GM19452 (cell line): ENCODE measurements around the gene TELO2.

Experiments
- ATAC-seq: cut with Tn5 transposase; IDR thresholded peaks from one replicate; pipeline ENCODE4 v1.9.1; 2021; ENCODE audit not compliant: unreplicated experiment

The TELO2 gene

DNA sequence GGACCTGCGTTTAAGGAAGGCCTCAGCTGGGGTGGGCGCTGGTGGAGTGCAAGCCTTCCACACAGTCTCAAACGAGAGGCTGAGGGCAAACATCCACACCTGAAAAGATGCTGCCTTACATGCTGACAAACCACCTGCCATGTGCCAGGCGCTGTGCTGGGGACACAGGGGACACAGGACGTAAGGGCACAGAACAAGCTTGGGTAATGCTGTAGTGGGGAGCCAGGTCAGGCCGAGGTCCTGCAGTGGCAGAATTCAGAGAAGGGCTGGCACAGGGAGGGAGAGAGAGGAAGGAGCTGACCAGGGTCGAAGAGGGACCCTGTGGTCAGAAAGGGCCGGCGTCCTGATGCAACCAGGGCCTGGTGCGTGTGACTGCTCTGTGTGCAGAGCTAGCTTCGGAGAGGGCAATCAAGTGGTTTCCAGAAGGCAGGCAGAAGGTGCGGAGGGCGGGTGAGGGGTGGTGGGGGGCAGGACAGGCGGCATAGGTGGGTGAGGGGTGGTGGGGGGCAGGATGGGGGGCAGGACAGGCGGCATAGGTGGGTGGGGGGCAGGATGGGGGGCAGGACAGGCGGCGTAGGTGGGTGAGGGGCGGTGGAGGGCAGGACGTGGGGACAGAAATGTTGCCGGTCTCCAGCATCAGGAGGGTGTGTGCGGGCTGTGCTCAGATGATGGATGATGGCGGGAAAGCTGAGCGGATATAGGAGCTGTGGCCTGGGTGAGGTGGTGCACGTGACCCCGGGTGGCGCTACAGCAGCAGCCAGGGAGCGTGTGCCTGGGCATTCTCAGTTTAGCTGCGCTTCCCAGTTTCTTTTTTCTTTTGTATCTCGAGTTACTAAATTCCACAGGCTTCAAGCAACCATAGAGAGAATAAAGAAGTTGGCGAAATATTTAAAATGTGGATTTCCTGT is 18.8 kb downstream of the TELO2 start:
- no peak for ATAC-seq

DNA sequence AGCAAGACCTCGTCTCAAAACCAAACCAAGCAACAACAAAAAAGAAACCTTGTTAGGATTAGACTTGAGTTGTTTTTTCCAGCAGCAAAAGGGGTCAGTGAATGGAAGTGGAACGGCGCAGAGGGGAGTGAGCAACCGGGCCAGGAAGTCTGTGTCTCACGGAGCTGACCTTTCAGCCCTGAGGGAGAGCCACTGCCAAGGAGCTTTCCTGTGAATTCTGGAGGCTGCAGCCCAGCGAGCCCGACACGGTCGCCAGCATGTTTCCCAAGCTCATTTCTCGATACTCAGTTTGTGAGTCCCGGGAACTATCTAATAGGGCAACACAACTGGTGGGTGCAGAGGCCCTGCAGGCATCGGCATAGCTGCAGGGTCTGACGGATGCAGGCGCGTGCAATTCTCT is 19.6 kb downstream of the TELO2 start:
- ATAC-seq, result no peak

DNA sequence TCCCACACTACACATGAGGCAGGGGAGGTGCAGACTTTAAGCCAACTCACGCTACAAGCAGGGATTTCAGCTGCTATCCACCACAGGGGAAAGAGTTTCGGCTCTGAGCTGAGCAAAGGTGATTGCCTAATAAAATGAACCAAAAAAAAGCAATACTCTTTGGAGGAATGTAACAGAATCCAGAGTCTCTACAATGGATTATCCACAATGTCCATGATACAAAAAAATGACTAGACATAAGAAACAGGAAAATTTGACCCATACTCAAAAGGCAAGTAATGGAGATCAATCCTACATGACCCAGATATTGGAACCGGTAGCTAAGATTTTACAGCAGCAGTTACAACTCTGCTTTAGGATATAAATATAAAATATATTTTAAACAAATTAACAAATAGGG is 21.3 kb downstream of the TELO2 start:
- ATAC-seq, result no peak

DNA sequence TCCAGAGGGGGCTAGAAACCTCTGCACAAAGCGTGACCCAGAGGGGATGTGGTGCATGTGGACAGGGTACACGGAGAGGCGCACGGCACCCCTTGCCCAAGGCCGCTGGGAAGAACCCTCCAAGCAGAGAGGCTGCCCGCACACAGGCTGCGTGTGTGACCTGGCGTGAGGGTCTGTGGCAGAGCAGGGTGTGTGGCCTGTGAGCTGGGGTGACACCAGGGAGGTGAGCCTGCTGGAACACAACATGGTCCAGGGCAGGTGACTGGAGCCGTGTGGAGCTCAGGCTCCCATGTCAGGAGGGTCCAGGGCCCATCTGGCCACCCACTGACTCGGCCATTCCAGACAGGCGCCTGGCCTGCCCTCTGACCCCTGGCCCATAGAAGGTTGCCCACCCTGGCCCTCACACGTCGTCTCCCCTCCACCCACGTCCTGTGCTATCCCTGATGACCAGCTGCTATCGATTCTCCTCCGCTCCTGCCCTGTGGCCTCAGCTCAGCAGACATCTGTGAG is 25.5 kb downstream of the TELO2 start:
- no peak for ATAC-seq

DNA sequence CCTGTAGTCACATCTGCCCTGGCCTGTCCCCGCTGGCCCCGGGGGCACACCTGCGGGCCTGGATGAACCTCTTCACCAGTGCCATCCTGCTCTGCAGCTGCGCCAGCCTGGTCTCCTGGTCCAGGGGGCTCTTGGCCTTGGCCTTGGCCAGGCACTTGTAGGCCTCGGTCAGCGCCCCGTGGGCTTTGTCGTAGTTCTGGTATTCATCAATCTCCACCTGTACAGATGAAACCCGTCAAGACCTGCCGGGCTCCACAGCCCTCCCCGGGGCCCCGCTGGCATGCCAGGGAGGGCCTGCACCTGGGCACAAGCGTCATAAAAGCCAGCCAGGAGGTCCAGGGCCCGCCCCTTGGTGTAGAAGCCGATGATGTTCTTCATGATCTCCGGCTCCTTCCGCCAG is 26.7 kb downstream of the TELO2 start:
- no peak for ATAC-seq

DNA sequence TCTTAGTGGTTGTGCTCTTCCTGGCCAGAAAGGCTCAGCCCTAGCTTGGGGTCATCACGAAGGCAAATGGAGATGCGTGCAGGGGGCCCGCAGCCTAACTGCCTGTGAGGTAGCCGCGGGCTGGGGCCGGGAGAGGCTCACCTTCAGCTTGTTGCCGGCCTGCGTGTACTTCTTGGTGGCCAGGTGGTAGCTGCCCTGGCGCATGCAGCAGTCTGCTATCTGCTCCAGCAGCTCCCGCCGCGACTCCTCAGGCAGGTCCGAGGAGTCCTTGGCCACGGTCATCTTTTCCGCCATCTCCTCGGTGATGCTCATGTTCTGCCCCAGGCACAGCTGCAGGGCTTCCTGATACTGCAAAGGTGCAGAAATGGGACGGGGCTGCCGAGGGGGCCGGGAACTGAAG is 27.3 kb downstream of the TELO2 start:
- ATAC-seq, result no peak

DNA sequence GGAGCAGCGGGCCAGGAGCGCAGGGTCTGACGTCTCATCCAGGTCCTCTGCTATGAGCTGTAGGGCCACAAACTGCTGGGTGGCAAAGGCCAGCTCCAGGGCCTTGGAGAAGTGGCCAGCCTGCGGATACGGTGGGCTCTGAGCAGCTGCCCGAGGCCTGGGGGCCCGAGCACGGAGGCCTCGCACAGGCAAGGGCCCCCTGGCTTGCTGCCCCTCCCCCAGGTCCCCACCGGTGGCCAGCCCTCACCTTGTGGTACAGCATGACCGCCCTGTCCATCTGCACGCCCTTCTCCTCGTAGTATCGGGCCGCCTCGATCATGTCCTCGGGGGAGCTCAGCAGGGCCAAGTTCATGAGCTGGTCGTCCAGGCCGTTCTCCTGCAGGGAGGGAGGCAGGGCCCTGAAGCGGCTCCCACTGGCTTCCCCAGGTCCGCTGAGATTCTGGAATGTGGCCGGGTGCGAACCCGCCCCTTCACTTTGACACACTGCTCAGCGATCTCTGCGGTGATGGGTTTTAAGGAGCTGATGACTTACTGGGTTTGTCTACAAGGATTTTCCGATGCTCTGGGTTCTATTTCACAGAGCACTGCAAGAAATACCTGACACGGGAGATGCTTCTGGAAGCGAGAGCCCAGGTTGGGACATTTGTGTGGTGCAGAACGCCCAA is 30.6 kb downstream of the TELO2 start:
- no peak for ATAC-seq

DNA sequence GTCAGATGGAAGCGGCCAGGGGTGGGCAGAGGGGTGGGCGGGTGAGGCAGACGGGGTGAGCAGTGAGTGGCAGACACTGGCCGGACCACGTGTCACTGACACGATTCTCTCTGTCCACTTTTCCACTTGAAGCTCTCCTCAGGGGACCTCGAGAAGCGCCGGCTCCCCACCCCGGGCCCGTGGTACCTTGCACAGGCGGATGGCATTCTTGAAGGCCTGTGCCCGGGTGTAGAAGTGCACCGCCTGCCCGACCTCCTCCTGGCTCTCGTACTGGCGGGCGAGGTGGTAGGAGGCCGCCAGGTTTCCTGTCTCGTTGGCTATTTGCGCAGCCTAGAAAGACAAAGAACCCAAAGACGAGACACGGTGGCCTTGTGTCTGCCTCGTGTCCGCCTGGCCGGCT is 31.2 kb downstream of the TELO2 start:
- ATAC-seq, result no peak

DNA sequence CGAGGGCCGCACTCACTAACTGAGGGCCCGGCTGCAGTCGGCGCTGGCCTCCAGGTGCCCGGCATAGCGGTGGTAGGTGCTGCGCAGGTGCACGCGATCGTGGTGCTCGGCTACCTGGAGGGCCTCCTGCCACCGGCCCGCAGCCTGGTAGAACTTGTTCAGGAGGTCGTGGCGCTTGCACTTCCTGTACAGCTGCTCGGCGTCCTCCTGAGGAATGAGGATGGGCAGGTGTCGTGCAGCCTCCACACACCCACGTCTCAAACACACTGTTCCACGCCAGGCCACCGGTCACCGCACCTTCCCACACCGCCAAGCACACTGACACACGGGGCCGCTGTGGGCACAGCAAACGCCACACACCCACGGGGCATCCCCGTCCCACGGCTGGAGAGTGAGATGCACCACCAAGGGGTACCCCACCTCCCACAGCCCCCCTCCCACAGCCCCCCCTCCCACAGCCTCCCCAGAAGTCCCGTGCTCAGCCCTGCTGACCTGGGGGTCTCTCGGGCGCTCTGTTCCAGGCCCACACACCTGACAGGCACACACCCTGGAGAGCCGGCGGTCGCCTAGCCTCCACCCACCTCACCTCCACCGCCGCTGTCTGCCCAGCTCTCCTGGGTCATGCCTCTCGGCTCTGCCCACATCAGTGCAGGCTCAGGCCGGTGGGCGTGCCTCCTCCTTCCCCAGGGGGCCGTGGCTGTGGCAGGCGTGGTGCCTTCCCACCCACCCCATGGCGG is 32.9 kb downstream of the TELO2 start:
- no peak for ATAC-seq

DNA sequence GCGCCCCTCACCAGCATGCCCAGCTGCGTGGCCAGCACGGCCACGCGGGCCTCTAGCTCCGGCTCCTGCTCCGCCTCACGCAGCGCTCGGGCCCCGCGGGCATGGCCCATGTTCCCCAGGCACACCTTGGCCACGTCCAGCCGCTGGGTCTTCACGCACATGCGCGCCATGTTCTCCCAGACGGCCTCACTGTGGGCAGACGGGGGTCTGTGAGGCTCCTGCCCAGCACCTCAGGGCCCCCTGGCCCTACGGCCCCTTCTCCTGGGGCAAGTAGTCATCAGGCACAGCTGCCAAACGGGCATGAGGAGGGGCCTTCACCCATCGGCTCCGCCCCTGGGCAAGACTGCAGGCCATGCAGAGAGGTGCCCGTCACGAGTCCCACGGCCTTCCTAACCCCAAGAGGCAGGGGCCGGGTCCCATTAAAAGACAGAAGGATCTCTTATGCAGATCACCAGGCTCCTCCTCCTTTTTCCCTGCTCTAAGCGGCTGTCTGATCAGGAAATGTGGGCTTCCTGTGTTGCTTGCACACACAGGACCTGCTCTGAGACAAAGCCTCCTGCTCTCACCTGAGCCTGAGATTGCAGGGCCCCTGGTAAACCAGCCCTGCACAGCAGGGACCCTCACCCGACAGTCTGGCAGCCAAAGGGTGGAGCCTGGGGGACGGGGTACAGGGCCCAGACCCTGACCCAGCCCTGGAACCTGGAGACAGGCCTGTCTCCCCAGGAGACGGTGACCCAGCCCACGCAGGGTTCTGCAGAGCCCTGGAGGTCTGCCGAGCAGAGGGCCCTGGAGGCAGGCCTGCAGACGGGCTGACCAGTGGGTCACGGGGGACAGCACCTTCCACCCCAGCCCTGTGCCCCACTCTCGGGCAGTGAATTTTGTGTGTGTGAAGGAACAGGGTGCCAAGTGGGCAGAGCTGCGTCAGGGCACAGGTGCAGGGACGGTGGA is 33.7 kb downstream of the TELO2 start:
- ATAC-seq, result no peak

DNA sequence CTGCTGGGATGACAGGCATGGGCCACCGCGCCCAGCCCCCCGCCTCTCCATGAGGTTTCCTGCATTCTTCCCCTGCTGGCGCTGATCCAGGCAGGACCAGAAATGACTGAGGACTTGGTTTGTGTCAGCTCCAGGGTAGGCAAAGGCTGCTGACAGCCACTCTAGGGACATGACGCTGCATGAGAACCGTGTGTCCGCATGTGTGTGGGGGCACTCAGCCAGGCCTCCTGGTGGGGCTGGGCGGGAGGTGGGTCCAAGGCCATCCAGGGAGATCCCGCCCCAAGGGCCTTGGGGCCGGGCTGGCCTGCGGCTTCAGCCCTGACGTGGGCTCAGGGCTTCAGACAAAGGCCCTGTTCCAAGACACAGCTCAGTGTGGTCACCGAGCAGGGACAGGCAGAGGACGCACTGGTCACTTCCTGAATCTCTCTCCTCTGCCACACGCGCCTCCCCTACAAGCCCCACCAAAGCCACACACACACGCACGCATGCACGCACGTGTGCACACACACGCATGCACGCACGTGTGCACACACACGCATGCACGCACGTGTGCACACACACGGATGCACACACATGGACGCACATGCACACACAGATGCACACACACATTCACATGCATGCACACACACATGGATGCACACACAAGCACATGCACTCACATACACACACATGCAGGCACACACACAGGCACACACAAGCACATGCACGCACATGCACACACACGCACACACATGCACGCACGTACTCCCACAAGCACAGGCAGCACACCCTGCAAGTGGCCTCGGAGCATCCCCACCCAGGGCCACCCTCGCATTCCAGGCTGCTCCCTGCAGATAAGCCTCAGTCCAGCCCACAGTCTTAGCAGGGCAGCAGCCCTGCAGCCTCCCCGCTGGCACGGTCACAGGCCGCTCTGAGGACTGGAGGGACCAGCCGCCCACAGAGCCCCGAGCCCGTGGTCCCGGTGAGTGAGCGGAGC is 35.0 kb downstream of the TELO2 start:
- ATAC-seq, result no peak

DNA sequence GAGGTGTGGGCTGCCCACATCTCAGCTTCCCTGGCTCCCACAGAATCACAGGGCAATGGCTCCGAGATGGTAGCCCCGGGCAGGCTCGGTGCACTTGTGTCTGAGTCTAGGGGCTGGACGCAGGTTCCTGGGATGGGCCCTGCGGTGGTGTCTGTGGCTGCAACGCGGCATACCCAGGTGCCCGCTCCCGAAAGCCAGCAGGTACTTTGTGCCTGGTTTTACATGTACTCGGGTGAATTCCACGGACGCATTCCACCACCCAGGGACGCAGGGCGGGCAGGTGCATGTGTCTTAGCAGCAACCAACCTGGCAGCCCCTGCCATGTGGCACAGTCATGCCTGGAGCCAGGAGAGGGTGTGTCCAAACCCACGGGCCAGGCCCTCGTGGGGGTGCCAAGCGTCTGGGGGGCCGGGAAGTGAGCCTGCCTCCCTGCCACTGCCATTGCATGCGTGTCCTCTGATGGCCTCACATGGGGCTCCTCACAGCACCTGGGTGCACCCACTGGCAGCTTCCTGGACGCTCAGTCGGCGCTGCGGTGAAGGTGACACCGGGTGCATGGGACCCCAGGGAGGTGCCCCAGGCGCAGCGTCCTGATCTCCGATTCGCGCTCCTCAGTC is 35.9 kb downstream of the TELO2 start:
- no peak for ATAC-seq

DNA sequence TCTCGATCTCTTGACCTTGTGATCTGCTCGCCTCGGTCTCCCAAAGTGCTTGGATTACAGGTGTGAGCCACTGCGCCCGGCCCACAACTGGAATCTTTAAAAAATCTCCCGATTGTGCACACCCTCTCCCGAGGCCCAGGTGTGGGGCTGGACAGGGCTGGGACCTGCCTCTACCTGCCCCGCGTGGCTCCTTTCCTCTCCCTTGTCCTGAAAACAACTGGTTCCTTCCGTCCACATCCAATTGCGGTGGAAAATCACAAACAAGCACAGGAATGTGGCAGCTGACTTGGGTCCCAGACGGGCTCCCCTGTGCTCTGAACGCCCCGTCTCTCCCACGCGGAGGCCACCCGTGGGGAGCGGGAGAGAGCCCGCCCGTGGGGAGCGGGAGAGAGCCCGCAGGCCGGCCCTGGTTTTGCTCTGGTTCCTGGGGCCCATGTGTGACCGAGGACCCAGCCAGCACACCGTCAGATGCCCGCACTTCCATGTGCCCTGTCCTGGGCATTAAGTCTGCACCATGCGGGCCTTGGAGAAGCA is 37.3 kb downstream of the TELO2 start:
- ATAC-seq, result no peak

DNA sequence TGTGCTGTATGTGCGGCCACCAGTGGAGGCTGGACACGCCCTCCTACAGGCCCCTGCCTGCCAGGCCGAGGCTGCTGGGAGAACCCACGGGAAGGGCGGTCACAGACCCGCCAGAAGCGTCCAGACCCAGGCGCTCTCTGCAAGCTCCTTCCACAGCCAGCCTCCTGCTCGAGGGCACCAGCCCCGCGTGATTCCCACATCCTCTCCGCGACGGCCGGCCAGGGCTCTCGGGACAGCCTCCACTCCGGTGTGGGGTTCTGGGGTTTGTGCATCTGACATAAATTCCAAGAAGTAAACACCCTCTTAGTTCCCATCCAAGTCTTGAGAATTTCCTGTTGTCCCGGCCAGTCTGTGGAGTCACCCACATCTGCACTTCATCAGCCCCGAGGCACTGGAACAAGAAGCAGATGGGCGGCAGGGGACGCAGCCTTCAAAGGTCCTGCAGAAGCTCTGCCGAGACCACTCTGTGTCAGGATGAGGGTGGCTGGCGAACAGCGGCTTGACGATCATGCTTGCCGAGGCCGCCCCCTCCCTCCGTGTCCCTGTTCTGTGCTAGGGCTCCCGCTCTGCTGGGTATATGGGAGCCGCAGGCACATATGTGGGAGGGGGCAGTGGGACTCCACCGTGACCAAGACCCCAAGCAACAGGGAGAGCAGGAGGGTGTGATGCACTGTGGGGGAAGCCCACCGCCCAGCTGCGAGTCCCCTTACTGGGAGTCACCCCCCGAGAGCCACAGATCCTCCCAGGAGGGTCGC is 37.9 kb downstream of the TELO2 start:
- ATAC-seq, result no peak

DNA sequence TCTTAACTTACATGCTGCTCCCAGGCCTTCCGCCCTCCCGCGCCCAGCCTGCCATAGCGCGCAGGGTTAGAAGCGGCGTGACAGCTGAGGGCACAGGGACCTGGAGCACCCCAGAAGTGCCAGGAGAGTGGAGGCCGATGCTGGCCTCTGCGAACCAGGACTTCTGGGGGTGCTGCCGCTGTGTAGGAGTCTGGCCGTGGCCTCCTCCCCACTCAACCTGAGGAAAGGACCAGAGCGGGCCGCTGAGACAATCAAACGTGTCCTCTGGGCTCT is 38.4 kb downstream of the TELO2 start:
- no peak for ATAC-seq

DNA sequence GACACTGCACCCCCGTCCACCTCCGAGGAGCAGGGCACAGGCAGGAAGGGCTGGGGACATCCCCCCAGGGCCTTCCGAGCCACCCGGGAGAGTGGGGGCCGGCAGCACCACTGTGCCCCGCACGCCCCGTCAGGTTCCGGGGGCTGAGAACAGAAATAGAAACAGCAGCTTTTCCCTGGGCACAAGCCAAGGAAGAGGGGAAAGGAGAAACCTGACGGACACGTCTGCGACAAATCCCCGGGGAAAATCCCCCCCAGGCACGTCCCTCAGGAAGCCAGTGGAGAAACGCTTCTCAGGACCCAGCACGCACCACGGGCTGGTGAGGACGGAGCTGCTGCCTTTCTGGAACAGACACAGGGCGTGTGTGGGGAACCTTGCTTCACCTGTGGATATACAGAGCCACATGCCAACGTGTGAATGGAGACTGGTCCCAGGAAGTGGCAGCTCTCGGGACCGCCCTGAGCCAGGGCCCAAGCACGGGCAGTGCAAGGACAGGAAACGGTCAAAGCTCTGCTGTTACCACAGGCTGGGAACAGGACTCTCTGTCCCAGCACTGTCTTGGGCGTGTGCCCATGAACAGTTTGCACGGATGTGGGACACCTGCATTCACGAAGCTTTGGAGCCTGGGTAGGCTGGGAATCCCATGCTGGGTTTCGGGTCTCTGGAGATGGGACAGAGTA is 39.1 kb downstream of the TELO2 start:
- ATAC-seq, result no peak

DNA sequence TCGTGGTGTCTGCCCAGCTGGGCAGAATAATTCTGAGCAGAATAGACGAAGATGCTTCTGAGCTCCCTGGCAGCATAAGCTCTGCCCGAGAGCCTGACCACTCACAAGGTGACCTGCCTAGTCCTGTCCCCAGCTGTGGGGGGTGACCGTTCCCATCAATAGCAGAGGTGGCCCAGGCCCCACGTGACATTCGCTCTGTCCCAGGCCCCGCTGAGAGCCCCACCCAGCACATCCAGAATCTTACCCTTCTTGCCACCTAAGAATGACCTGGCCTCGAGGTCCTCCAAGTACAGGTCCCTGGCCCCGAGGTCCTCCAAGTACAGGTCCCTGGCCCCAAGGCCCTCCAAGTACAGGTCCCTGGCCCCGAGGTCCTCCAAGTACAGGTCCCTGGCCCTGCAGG is 39.6 kb downstream of the TELO2 start:
- ATAC-seq, result no peak
